Measurements from ENCODE around the gene CCDC60. TPM values are rescaled to one million over a fixed set of nuclear protein-coding genes. Genes with fewer than 3 reads are reported as not detected.

CCDC60 gene
- total RNA-seq, 4 donors from 2014 or later, result not detected

DNA sequence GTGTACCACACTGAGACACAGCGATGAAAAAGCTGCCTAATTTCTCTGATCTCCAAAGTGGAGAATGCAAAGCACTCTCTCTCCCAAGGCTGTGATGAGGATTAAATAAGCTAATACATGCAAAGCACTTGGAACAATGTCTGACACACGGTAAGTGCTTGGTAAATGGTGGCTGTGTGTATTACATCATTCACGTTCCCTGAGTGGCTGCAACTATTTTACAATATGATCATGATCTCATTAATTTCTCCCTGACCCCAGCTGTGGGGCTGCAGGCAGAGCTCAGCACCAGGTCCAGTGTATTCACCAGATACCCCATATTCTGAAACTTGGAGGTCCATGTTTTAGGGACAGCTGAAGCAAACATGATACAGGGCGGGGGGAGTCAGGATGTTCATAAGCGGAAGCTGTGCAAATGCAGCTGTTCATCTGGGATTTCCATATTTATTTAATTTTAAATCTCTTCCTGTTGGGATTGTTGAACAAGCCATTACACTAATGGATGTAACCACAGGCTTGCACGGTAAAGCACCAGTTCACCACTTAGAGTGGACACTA lies 106.4 kb downstream of the CCDC60 start:
- TF ChIP-seq, protein P1, sequence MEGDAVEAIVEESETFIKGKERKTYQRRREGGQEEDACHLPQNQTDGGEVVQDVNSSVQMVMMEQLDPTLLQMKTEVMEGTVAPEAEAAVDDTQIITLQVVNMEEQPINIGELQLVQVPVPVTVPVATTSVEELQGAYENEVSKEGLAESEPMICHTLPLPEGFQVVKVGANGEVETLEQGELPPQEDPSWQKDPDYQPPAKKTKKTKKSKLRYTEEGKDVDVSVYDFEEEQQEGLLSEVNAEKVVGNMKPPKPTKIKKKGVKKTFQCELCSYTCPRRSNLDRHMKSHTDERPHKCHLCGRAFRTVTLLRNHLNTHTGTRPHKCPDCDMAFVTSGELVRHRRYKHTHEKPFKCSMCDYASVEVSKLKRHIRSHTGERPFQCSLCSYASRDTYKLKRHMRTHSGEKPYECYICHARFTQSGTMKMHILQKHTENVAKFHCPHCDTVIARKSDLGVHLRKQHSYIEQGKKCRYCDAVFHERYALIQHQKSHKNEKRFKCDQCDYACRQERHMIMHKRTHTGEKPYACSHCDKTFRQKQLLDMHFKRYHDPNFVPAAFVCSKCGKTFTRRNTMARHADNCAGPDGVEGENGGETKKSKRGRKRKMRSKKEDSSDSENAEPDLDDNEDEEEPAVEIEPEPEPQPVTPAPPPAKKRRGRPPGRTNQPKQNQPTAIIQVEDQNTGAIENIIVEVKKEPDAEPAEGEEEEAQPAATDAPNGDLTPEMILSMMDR (IDR thresholded peaks at IDR 0.05; ENCODE audit: low read depth), result no peak

GRCh38 chr12:119444462-119445044 lies 110.0 kb downstream of the CCDC60 start:
- TF ChIP-seq, protein P1 (IDR thresholded peaks at IDR 0.05; ENCODE audit: low read depth), result no peak

- TF ChIP-seq, protein P1 (IDR thresholded peaks at IDR 0.05; ENCODE audit: low read depth), result no peak
Observed at GRCh38 chr12:119446459-119446858, 111.9 kb downstream of the CCDC60 start.

DNA sequence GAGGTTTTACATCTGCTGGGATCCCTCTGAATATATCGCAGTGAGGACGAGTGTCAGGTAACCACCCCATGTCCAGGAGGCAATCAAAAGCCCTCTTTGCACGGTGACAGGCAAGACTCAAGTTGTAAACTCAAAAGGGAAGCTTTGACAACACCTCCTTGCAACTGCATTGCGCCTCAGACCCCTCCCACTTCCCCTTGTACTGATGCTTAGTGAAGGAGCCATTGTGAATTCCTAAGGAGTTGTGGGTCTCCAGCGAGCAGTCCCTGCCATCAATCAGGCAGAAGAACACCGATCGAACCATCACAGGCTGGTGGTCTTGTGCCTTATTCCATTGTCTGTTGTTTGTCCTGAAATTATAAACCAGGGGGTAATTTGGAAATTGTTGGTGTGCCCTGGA lies 112.6 kb downstream of the CCDC60 start:
- TF ChIP-seq, protein P1 (IDR thresholded peaks at IDR 0.05; ENCODE audit: low read depth), result no peak

GRCh38 chr12:119447618-119448017 lies 113.1 kb downstream of the CCDC60 start:
- TF ChIP-seq, protein P1 (IDR thresholded peaks at IDR 0.05; ENCODE audit: low read depth), result no peak

DNA sequence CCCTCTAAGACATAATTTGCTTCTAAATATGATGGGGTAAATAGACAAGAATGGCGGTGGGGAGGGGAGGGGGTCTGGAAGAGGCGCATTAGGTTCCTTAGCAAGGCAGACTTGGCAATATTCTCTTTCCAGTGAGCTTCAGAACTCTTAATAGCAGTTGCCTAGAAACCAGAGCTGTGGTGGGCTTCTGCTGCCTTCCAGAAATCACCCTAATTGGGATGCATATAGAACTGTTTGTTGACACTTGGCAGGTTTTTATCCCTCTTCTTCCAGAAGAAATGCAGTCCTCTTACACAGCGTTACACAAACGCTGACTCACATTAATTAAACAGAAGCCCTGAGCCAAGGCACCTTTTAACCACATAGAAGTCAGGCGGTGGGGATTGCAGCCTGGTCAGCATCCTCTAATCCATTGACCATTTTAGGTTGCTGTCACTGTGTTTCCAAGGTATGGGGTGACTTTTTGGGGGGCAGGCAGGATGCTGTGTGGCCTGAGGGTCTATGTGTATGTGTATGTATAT lies 114.1 kb downstream of the CCDC60 start:
- TF ChIP-seq, protein P1 (IDR thresholded peaks at IDR 0.05; ENCODE audit: low read depth), result no peak

DNA sequence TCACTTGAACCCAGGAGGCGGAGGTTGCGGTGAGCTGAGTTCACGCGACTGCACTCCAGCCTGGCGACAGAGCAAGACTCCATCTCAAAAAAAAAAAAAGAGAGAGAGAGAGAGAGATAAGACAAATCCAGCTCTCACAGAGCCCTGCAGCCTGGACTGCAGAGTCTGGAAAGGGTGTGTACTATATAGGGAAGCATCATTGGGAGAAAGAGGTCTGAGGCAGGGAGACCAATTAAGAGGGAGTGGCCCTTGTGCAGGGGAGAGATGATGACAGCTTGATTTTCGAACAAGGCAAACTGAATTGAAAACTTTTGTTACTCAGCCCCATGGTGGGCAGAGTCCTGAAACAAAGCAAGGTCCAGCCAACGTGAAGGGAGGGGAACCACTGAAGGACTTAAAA lies 116.2 kb downstream of the CCDC60 start:
- TF ChIP-seq, protein P1 (IDR thresholded peaks at IDR 0.05; ENCODE audit: low read depth), result no peak
